Measurements from ENCODE around the gene SMYD3.

The SMYD3 gene

GRCh38 chr1:246309247-246309884, 197.7 kb downstream of the SMYD3 start:
- DNase-seq (ENCODE audit: low read depth in 1 of 2, low spot score in 1 of 2): no peak

GRCh38 chr1:246308533-246309075, 198.5 kb downstream of the SMYD3 start:
- no peak for DNase-seq (ENCODE audit: low read depth in 1 of 2, low spot score in 1 of 2)

GRCh38 chr1:246306415-246307037, 200.6 kb downstream of the SMYD3 start:
- DNase-seq (ENCODE audit: low read depth in 1 of 2, low spot score in 1 of 2): no peak

GRCh38 chr1:246304484-246305259, 202.4 kb downstream of the SMYD3 start:
- no peak for DNase-seq (ENCODE audit: low read depth in 1 of 2, low spot score in 1 of 2)

GRCh38 chr1:246302711-246303317, 204.3 kb downstream of the SMYD3 start:
- DNase-seq (ENCODE audit: low read depth in 1 of 2, low spot score in 1 of 2): no peak

- no peak for DNase-seq (ENCODE audit: low read depth in 1 of 2, low spot score in 1 of 2)
These were observed 204.8 kb downstream of the SMYD3 start for GRCh38 chr1:246302251-246302625.

GRCh38 chr1:246301553-246302250, 205.4 kb downstream of the SMYD3 start:
- no peak for DNase-seq (ENCODE audit: low read depth in 1 of 2, low spot score in 1 of 2)

- no peak for DNase-seq (ENCODE audit: low read depth in 1 of 2, low spot score in 1 of 2)
These were observed 206.2 kb downstream of the SMYD3 start for GRCh38 chr1:246300626-246301549.

- no peak for DNase-seq (ENCODE audit: low read depth in 1 of 2, low spot score in 1 of 2)
These were observed 209.5 kb downstream of the SMYD3 start for GRCh38 chr1:246297279-246298265.

- DNase-seq (ENCODE audit: low read depth in 1 of 2, low spot score in 1 of 2): no peak
These were observed 211.1 kb downstream of the SMYD3 start for GRCh38 chr1:246295968-246296367.

- no peak for DNase-seq (ENCODE audit: low read depth in 1 of 2, low spot score in 1 of 2)
These were observed 211.7 kb downstream of the SMYD3 start for GRCh38 chr1:246295340-246295739.

GRCh38 chr1:246294263-246294662, 212.8 kb downstream of the SMYD3 start:
- no peak for DNase-seq (ENCODE audit: low read depth in 1 of 2, low spot score in 1 of 2)

GRCh38 chr1:246293366-246294121, 213.5 kb downstream of the SMYD3 start:
- no peak for DNase-seq (ENCODE audit: low read depth in 1 of 2, low spot score in 1 of 2)

GRCh38 chr1:246292571-246292970, 214.5 kb downstream of the SMYD3 start:
- no peak for DNase-seq (ENCODE audit: low read depth in 1 of 2, low spot score in 1 of 2)

GRCh38 chr1:246291127-246291526, 216.0 kb downstream of the SMYD3 start:
- DNase-seq (ENCODE audit: low read depth in 1 of 2, low spot score in 1 of 2): no peak

GRCh38 chr1:246283771-246284410, 223.2 kb downstream of the SMYD3 start:
- no peak for DNase-seq (ENCODE audit: low read depth in 1 of 2, low spot score in 1 of 2)

GRCh38 chr1:246281639-246282038, 225.4 kb downstream of the SMYD3 start:
- no peak for DNase-seq (ENCODE audit: low read depth in 1 of 2, low spot score in 1 of 2)

- no peak for DNase-seq (ENCODE audit: low read depth in 1 of 2, low spot score in 1 of 2)
These were observed 225.9 kb downstream of the SMYD3 start for GRCh38 chr1:246281195-246281594.

Measured in activated CD4-positive, alpha-beta T cell treated with anti-CD3 and anti-CD28 coated beads, Interleukin-2, amount 50 U/mL, for 24 hours (primary cell).